Testis (tissue), 2 donors: ENCODE results near the gene ERO1A.

Experiments used
- CTCF ChIP-seq, 3 experiments: fragments of 450-650 bp in 2 of 3; fragments of 200-600 bp in 1 of 3; sonication (generic) in 1 of 3; IDR thresholded peaks; one replicate each; pipeline ENCODE4 v1.5.1; 2016 to 2019; ENCODE audit warnings: antibody characterized with exemption in 3 of 3, mild to moderate bottlenecking in 2 of 3, moderate library complexity in 1 of 3
- POLR2A ChIP-seq: fragments of 450-650 bp; IDR thresholded peaks from one replicate; pipeline ENCODE4 v1.6.1; 2017; ENCODE audit warnings: antibody characterized with exemption, mild to moderate bottlenecking, moderate library complexity

- TF ChIP-seq CTCF (IDR thresholded peaks at IDR 0.05) (no peak), POLR2A (no peak)
Observed at GRCh38 chr14:52740751-52741150, 45.4 kb upstream of the ERO1A start.
